A673 (cell line): ENCODE measurements around the gene GRID1.

ENCODE experiments used
- CTCF ChIP-seq: fragments of 300-800, 200-600 bp; sonication (generic); conservative IDR thresholded peaks from 2 replicates; pipeline ENCODE4 v1.5.1; 2017; ENCODE audit warnings: low read depth, mild to moderate bottlenecking, antibody characterized with exemption, low read length, moderate library complexity, mixed read lengths
- EZH2 ChIP-seq: fragments of 200-600 bp; sonication (generic); IDR thresholded peaks from 2 replicates; pipeline ENCODE4 v1.6.1; 2017; ENCODE audit warnings: borderline replicate concordance, low read depth, mild to moderate bottlenecking, mixed read lengths, antibody characterized with exemption, low read length; ENCODE audit not compliant: poor library complexity, severe bottlenecking

GRCh38 chr10:86290933-86291615 lies 75.5 kb downstream of the GRID1 start:
- TF ChIP-seq CTCF (no peak), EZH2 (no peak)
